Gastroesophageal sphincter (tissue), 4 donors: ENCODE results near the gene ZBTB25. TPM values are rescaled to one million over a fixed set of nuclear protein-coding genes. Genes with fewer than 3 reads are reported as not detected.

Experiments
- ATAC-seq: fragments of 150-250 bp; one replicate; pipeline ENCODE4 v1.9.1; 2016; ENCODE audit warnings: mild to moderate bottlenecking, moderate library complexity
- H3K27ac ChIP-seq, 4 donors: fragments of 200-600 bp; sonication (generic) in 3 of 4; 1 replicate in 3 of 4; 2 replicates in 1 of 4; pipeline ENCODE4 v1.5.1; 2016 to 2019
- H3K27me3 ChIP-seq: fragments of 200-600 bp; sonication (generic); one replicate; pipeline ENCODE4 v1.5.1; 2019
- H3K36me3 ChIP-seq, 2 donors: fragments of 200-600 bp; sonication (generic); one replicate each; pipeline ENCODE4 v1.5.1; 2019; ENCODE audit warnings: control low read depth in 1 of 2
- H3K4me1 ChIP-seq, 3 donors: fragments of 200-600 bp; sonication (generic); 1 replicate in 2 of 3; 2 replicates in 1 of 3; pipeline ENCODE4 v1.5.1; 2016 to 2019; ENCODE audit warnings: control low read depth in 2 of 3
- H3K4me3 ChIP-seq, 2 donors: fragments of 200-600 bp; sonication (generic); one replicate each; pipeline ENCODE4 v1.5.1; 2019; ENCODE audit warnings: mild to moderate bottlenecking in 1 of 2, moderate library complexity in 1 of 2
- H3K9me3 ChIP-seq, 3 donors: fragments of 200-600 bp; sonication (generic); one replicate each; pipeline ENCODE4 v1.5.1; 2017 to 2019; ENCODE audit warnings: control low read depth in 2 of 3
- CTCF ChIP-seq, 4 experiments: fragments of 200-600 bp in 2 of 4; fragments of 450-650 bp in 2 of 4; sonication (generic) in 1 of 4; IDR thresholded peaks; one replicate each; pipeline ENCODE4 v1.5.1; 2017 to 2019; ENCODE audit warnings: antibody characterized with exemption in 4 of 4, mild to moderate bottlenecking in 2 of 4, moderate library complexity in 2 of 4
- EP300 ChIP-seq: sonication (generic); formaldehyde crosslinking; IDR thresholded peaks from one replicate; pipeline ENCODE4 v1.6.1; 2017; ENCODE audit warnings: antibody characterized with exemption, mild to moderate bottlenecking
- POLR2A ChIP-seq, 2 donors: fragments of 450-650 bp; IDR thresholded peaks; one replicate each; pipeline ENCODE4 v1.6.1; 2017; ENCODE audit warnings: antibody characterized with exemption in 2 of 2, mild to moderate bottlenecking in 2 of 2, moderate library complexity in 1 of 2
- POLR2AphosphoS5 ChIP-seq: sonication (generic); formaldehyde crosslinking; IDR thresholded peaks from one replicate; pipeline ENCODE4 v1.6.1; 2017; ENCODE audit warnings: antibody characterized with exemption
- WGBS, 2 donors: methylation state at CpG; one replicate each; pipeline ENCODE4 v1.1.5; 2018; ENCODE audit warnings: low coverage in 1 of 2; 5-methylcytosine and 5-hydroxymethylcytosine counted together
- total RNA-seq, 4 donors: library from RNA; depleted of rRNA; stranded (reverse); fragments of >200 nt; gene quantifications; one replicate each; pipeline ENCODE4 v1.1.0, GENCODE V29; 2016

ZBTB25 gene
- total RNA-seq, 4 donors from 2014 or later = 7.4 to 12.5 (median 9.8) TPM

- Histone ChIP-seq H3K4me3 (no peak overlapping the region), H3K9me3 (no peaks in the 10 kb centered on the region), H3K27me3 (no peaks in the 10 kb centered on the region), H3K27ac (no peak overlapping the region), H3K36me3 (peaks cover 0 to 4% of the 10 kb centered on the region in 2 donors), H3K4me1 (no peaks in the 10 kb centered on the region)
- WGBS, 2 donors = 37 to 57% methylated on average over 2 of the region's 2 CpGs
- TF ChIP-seq POLR2AphosphoS5 (no peak), POLR2A (IDR thresholded peaks at IDR 0.05) (no peak), CTCF (IDR thresholded peaks at IDR 0.05) (no peak), EP300 (no peak)
- no peak for ATAC-seq
Observed at GRCh38 chr14:64474041-64474440, 29.6 kb downstream of the ZBTB25 start.

- Histone ChIP-seq H3K27me3 (no peaks in the 10 kb centered on the region), H3K4me3 (no peak overlapping the region), H3K9me3 (no peaks in the 10 kb centered on the region), H3K36me3 (no peaks in the 10 kb centered on the region), H3K4me1 (peaks cover 0 to 16% (median 0%) of the 10 kb centered on the region in 3 donors), H3K27ac (no peak overlapping the region)
- ATAC-seq = no peak
- WGBS, 2 donors = 70 to 74% methylated on average over 3 of the region's 3 CpGs
- no peak for TF ChIP-seq EP300
- no peak for TF ChIP-seq POLR2AphosphoS5
- no peak for TF ChIP-seq CTCF (IDR thresholded peaks at IDR 0.05)
- no peak for TF ChIP-seq POLR2A (IDR thresholded peaks at IDR 0.05)
Observed at GRCh38 chr14:64468451-64468850, 35.2 kb downstream of the ZBTB25 start.

- H3K36me3 ChIP-seq = peaks cover 0 to 1% of the 10 kb centered on the region in 2 donors
- no peak overlapping the region for H3K27ac ChIP-seq
- H3K4me3 ChIP-seq = no peak overlapping the region
- H3K4me1 ChIP-seq = peaks cover 0 to 16% (median 0%) of the 10 kb centered on the region in 3 donors
- no peak for ATAC-seq
- H3K27me3 ChIP-seq = no peaks in the 10 kb centered on the region
- TF ChIP-seq EP300 (no peak), POLR2AphosphoS5 (no peak), POLR2A (IDR thresholded peaks at IDR 0.05) (no peak), CTCF (IDR thresholded peaks at IDR 0.05) (no peak)
- no peaks in the 10 kb centered on the region for H3K9me3 ChIP-seq
Observed at GRCh38 chr14:64467566-64467965, 36.1 kb downstream of the ZBTB25 start.

- Histone ChIP-seq H3K27ac (no peak overlapping the region), H3K4me1 (peaks cover 0 to 16% (median 0%) of the 10 kb centered on the region in 3 donors), H3K4me3 (no peak overlapping the region), H3K36me3 (peaks cover 0 to 6% of the 10 kb centered on the region in 2 donors), H3K27me3 (no peaks in the 10 kb centered on the region), H3K9me3 (no peaks in the 10 kb centered on the region)
- no peak for ATAC-seq
- WGBS, 2 donors = 74 to 86% methylated on average over 3 of the region's 3 CpGs
- TF ChIP-seq POLR2AphosphoS5 (no peak), CTCF (IDR thresholded peaks at IDR 0.05) (no peak), POLR2A (IDR thresholded peaks at IDR 0.05) (no peak), EP300 (no peak)
Observed at GRCh38 chr14:64467101-64467500, 36.5 kb downstream of the ZBTB25 start.

- peak overlapping the region; percentile 65 to 70 for H3K4me3 ChIP-seq
- H3K27ac ChIP-seq = peak overlapping the region; percentile 24 to 84 (median 80)
- H3K27me3 ChIP-seq = no peaks in the 10 kb centered on the region
- peak; percentile 61 for ATAC-seq
- TF ChIP-seq EP300 = no peak
- TF ChIP-seq POLR2AphosphoS5 = peak; percentile 39
- TF ChIP-seq POLR2A (IDR thresholded peaks at IDR 0.05) = no peak
- peak in 2 of 4 experiments; percentile 31 to 38 for TF ChIP-seq CTCF (IDR thresholded peaks at IDR 0.05)
- H3K4me1 ChIP-seq = peaks cover 0 to 16% (median 0%) of the 10 kb centered on the region in 3 donors
- H3K36me3 ChIP-seq = peaks cover 0 to 14% of the 10 kb centered on the region in 2 donors
- H3K9me3 ChIP-seq = no peaks in the 10 kb centered on the region
- WGBS, 2 donors = 3 to 6% methylated on average over 13 to 14 of the region's 15 CpGs
Observed at GRCh38 chr14:64465831-64466554, 37.6 kb downstream of the ZBTB25 start.
